ENCODE measurements around the gene M6PR. TPM values are rescaled to one million over a fixed set of nuclear protein-coding genes. Genes with fewer than 3 reads are reported as not detected.

The M6PR gene
- total and polyA plus RNA-seq, 2 of the 8 experiments (the other 6 are each of a cell fraction or from before 2014, with no cell fraction given): 106 to 122 TPM

GRCh38 chr12:8989413-8989812 is 40.0 kb upstream of the M6PR start, which contains the start of gene KLRG1:
TSS of gene KLRG1 (plus strand) at chr12:8989546. CDS start at chr12:8989636, 90 bp downstream.
- Histone ChIP-seq H2AK5ac (ENCODE audit: low read depth, low read length) (no peak within 1 kb of the TSS), H4K5ac (ENCODE audit: insufficient read length, low read depth, low read length) (no peak within 1 kb of the TSS), H2BK15ac (ENCODE audit: low read length) (no peak within 1 kb of the TSS), H4K91ac (replicated peaks; ENCODE audit: insufficient read length, low read length) (no peak within 1 kb of the TSS), H3K4ac (replicated peaks; ENCODE audit: insufficient read length, low read depth, low read length) (no peak within 1 kb of the TSS), H3K56ac (replicated peaks; ENCODE audit: insufficient read length, low read depth, low read length) (no peak within 1 kb of the TSS), H3K36me3 (ENCODE audit: control insufficient read depth in 2 of 4, insufficient read depth in 4 of 4, low read length in 3 of 4) (no peaks in the 10 kb centered on the region), H2AFZ (ENCODE audit: low read length) (no peak within 1 kb of the TSS), H3K9ac (replicated peaks in 1 of 4; ENCODE audit: extremely low read depth in 1 of 4, low read depth in 3 of 4, low read length in 3 of 4) (no peak within 1 kb of the TSS), H2BK120ac (replicated peaks; ENCODE audit: low read depth, low read length) (no peak within 1 kb of the TSS), H4K8ac (ENCODE audit: extremely low read depth, insufficient read depth, low read length) (no peak within 1 kb of the TSS), H3K27ac (ENCODE audit: low read depth, low read length) (no peak within 1 kb of the TSS), H3K27me3 (replicated peaks in 1 of 4; ENCODE audit: control insufficient read depth in 3 of 4, extremely low read depth in 1 of 4, insufficient read depth in 3 of 4, low read length in 3 of 4) (no peaks in the 10 kb centered on the region), H3K18ac (ENCODE audit: extremely low read depth, low read length) (no peak within 1 kb of the TSS), H3K79me2 (ENCODE audit: control insufficient read depth in 1 of 2, insufficient read depth in 2 of 2, low read length in 2 of 2) (no peaks in the 10 kb centered on the region), H3K4me3 (ENCODE audit: extremely low read depth in 1 of 4, insufficient read depth in 2 of 4, low read depth in 3 of 4, low read length in 4 of 4) (no peak within 1 kb of the TSS), H3K23me2 (ENCODE audit: low read depth, low read length) (no peaks in the 10 kb centered on the region), H3K9me3 (ENCODE audit: insufficient read depth in 2 of 2, low read depth in 1 of 2, low read length in 1 of 2) (no peaks in the 10 kb centered on the region), H2BK20ac (ENCODE audit: low read length) (no peak within 1 kb of the TSS), H2BK12ac (ENCODE audit: low read depth, low read length) (no peak within 1 kb of the TSS), H2BK5ac (ENCODE audit: low read depth, low read length) (no peak within 1 kb of the TSS), H3K4me2 (ENCODE audit: insufficient read depth in 1 of 2, low read depth in 2 of 2, low read length in 2 of 2) (no peak within 1 kb of the TSS), H3K79me1 (ENCODE audit: low read depth, low read length) (no peaks in the 10 kb centered on the region), H3K23ac (ENCODE audit: insufficient read length) (no peak within 1 kb of the TSS), H4K20me1 (replicated peaks in 1 of 2; ENCODE audit: control insufficient read depth in 1 of 2, insufficient read depth in 2 of 2, low read length in 2 of 2) (no peaks in the 10 kb centered on the region), H3K4me1 (replicated peaks in 1 of 4; ENCODE audit: control insufficient read depth in 3 of 4, insufficient read depth in 4 of 4, low read length in 3 of 4) (no peaks in the 10 kb centered on the region), H3K14ac (ENCODE audit: insufficient read length) (no peak within 1 kb of the TSS)
- DNase-seq (ENCODE audit: low read depth in 1 of 2, low spot score in 2 of 2) (no peak), FAIRE-seq (no peak)
- TF ChIP-seq ASH2L (IDR thresholded peaks at IDR 0.05; ENCODE audit: low read length) (no peak), BRCA1 (IDR thresholded peaks at IDR 0.05; ENCODE audit: low read depth, low read length) (no peak), POLR2AphosphoS5 (IDR thresholded peaks at IDR 0.05; ENCODE audit: low read depth, low read length) (no peak)
- ChIA-PET CTCF (ENCODE audit: partially characterized antibody) (interaction anchor here (0.7 to 1.1 kb wide), 4 partner anchors 10 to 380 kb away, joined by 3 read pairs; no protein-coding TSS in a partner anchor), POLR2A (ENCODE audit: partially characterized antibody) (interaction anchor here (0.5 to 0.6 kb wide), 2 partner anchors 194 to 431 kb away, joined by 3 to 4 read pairs; no protein-coding TSS in a partner anchor)
- WGBS, 2 experiments (ENCODE audit: extremely low coverage in 1 of 2, insufficient coverage in 1 of 2, insufficient read length in 1 of 2, insufficient replicate concordance in 2 of 2, low coverage in 1 of 2, low lambda C conversion rate in 2 of 2, missing lambda C conversion rate in 1 of 2): 98% methylated on average over 2 of the region's 2 CpGs; no CpG with 5 or more reads in 1 of the 2 experiments

Measured in H1 (cell line).